ENCODE results near the gene ANTXR2.

The ANTXR2 gene

DNA sequence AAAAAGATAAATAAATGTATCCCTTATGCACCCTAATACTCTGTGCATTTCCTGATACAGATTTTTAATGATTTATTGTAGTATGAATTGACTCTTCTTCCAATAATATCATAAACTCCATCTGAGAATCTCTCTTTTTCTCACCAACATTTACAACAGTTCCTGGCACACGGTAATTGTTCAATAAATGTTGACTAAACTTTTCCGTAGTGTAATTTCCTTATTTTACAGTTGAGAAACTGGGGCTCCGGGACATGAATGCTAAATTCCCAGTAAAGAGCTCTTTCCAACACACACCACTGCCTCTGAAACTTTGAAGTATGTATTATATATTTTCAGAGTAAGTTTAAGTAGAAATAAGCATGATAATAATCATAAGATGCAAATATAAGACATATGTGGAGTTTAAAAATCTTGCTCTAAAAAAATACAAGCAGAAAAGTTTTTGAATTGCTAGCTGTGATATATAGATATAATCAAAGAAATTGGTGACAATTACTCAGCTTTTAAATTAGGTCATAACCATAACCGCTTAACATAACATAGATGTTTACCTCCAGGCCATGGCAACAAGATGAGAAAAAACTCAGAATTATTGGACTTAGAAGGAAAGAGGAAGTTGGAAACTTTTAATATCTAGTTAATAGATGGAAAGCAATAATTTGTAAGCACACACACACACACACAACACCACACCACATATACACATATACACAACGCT, 28.2 kb upstream of the ANTXR2 start:
- Mint-ChIP-seq H3K27me3 (peaks cover 27% of the 10 kb centered on the region), H3K4me1 (no peaks in the 10 kb centered on the region)
- ATAC-seq (replicated peaks; ENCODE audit: extremely low read depth, poor library complexity, severe bottlenecking): no peak

DNA sequence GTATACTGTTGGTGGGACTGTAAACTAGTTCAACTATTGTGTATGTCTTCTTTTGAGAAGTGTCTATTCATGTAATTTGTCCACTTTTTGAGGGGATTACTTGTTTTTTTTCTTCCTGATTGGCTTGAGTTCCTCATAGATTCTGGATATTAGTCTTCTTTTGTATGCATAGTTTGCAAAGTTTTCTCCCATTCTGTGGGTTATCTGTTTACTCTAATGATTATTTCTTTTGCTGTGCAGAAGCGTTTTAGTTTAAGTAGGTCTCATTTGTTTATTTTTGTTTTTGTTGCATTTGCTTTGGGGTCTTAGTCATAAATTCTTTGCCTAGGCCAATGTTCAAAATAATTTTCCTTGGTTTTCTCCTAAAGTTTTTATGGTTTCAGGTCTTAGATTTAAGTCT, 26.6 kb upstream of the ANTXR2 start:
- H3K4me3 Mint-ChIP-seq: no peak overlapping the region
- peaks cover 24% of the 10 kb centered on the region for H3K27me3 Mint-ChIP-seq
- H3K9me3 Mint-ChIP-seq: no peaks in the 10 kb centered on the region
- no peaks in the 10 kb centered on the region for H3K36me3 Mint-ChIP-seq (ENCODE audit: insufficient read depth)
- H3K4me1 Mint-ChIP-seq: no peaks in the 10 kb centered on the region
- no peak for ATAC-seq (replicated peaks; ENCODE audit: extremely low read depth, poor library complexity, severe bottlenecking)
- no peak for DNase-seq (ENCODE audit: low spot score in 2 of 2)
- no peak overlapping the region for H3K27ac Mint-ChIP-seq (ENCODE audit: low read depth)

More for the DNA sequence above, 28.2 kb upstream of the ANTXR2 start:
- Mint-ChIP-seq H3K27ac (ENCODE audit: low read depth) (no peak overlapping the region), H3K36me3 (ENCODE audit: insufficient read depth) (peaks cover 2% of the 10 kb centered on the region), H3K9me3 (peaks cover under 1% of the 10 kb centered on the region), H3K4me3 (no peak overlapping the region)
- no peak for DNase-seq (ENCODE audit: low spot score in 2 of 2)

DNA sequence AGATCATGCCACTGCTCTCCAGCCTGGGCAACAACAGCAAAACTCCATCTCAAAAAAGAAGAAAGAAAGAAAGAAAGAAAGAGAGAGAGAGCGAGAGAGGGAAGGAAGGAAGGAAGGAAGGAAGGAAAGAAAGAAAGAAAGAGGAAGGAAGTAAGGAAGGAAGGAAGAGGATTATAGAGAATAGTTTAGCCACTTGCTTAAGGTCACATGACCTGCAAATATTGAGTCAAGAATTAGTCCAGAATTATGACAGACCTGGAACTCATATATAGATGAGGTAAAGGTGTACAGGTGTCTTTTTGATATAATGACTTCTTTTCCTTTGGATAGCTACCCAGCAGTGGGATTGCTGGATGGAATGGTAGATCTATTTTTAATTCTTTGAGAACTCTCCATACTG, 25.6 kb upstream of the ANTXR2 start:
- peaks cover 24% of the 10 kb centered on the region for H3K27me3 Mint-ChIP-seq
- ATAC-seq (replicated peaks; ENCODE audit: extremely low read depth, poor library complexity, severe bottlenecking) (no peak), DNase-seq (ENCODE audit: low spot score in 2 of 2) (no peak)
- no peak overlapping the region for H3K4me3 Mint-ChIP-seq
- H3K36me3 Mint-ChIP-seq (ENCODE audit: insufficient read depth): no peaks in the 10 kb centered on the region
- H3K27ac Mint-ChIP-seq (ENCODE audit: low read depth): no peak overlapping the region
- H3K4me1 Mint-ChIP-seq: no peaks in the 10 kb centered on the region
- H3K9me3 Mint-ChIP-seq: no peaks in the 10 kb centered on the region

DNA sequence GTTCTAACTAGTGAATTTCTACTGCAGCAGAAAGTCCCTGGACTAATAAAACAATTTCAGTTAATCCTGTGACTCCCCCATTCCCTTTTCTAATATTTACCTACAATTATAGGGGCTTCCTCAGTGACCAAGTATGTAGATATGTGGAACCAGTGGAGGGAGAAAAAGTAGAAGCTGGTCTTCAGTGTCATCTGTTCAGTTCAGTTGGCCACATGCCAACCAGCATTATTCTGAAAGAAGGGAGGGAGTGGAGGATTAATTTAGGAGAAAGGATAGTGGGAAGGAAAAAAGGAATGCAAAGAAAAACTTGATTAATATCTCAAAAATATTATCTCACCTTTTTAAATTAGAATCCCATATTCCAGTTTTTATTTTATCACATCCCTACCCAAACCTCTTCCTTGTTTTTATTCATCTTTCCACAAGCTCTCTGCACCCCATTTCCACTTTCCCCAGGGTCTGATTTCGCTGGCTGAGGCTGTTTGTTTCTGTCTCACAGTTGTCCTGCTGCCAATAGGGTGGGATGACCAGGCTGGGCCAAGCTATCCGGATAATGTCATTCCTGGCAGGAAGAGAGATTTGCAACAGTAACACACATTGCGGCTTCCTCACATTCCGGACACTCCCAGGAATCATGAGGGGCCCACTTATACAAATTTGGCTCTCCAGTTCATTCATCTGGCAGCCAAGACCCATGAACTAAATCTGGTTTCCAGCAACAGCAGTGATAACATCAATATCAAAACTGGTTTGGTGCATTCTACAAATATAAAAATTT, 24.6 kb upstream of the ANTXR2 start:
- H3K27me3 Mint-ChIP-seq: peaks cover 29% of the 10 kb centered on the region
- no peak overlapping the region for H3K27ac Mint-ChIP-seq (ENCODE audit: low read depth)
- no peaks in the 10 kb centered on the region for H3K36me3 Mint-ChIP-seq (ENCODE audit: insufficient read depth)
- no peak overlapping the region for H3K4me3 Mint-ChIP-seq
- H3K9me3 Mint-ChIP-seq: no peaks in the 10 kb centered on the region
- ATAC-seq (replicated peaks; ENCODE audit: extremely low read depth, poor library complexity, severe bottlenecking) (no peak), DNase-seq (ENCODE audit: low spot score in 2 of 2) (no peak)
- H3K4me1 Mint-ChIP-seq: no peaks in the 10 kb centered on the region

DNA sequence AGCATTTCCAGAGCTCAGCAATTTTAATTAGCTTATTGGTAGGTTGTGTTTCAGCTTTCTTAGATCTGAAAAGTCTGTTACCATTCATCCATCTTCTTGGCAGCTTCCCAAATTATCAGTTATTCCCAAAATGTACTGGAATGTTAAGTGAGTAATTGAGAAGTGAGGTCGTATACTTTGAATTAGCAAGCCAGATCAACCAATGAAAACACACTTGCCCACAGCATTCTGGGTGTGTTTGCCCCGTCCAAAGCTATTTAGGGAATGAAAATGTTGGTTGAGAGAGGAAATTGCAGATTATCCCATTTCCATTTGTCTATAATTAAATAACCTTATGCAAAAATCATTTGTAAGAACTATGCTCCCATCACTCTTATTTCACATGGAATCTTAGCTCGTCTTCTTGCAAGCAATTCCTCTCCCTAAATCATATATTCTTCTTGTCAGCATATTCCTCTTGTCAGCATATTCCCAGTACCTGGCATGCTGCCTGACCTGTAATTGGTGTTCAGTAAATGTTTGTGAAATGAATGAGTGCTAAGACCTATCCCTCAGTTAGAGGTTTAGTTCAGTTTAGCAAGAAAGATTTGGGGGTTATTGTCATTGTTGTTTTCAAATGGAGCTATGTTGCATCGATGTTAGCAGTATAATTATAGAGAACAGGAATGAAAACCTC, 23.3 kb upstream of the ANTXR2 start:
- no peaks in the 10 kb centered on the region for H3K4me1 Mint-ChIP-seq
- H3K27ac Mint-ChIP-seq (ENCODE audit: low read depth): no peak overlapping the region
- H3K27me3 Mint-ChIP-seq: peaks cover 37% of the 10 kb centered on the region
- H3K4me3 Mint-ChIP-seq: no peak overlapping the region
- DNase-seq (ENCODE audit: low spot score in 2 of 2) (no peak), ATAC-seq (replicated peaks; ENCODE audit: extremely low read depth, poor library complexity, severe bottlenecking) (no peak)
- no peaks in the 10 kb centered on the region for H3K9me3 Mint-ChIP-seq
- H3K36me3 Mint-ChIP-seq (ENCODE audit: insufficient read depth): no peaks in the 10 kb centered on the region

DNA sequence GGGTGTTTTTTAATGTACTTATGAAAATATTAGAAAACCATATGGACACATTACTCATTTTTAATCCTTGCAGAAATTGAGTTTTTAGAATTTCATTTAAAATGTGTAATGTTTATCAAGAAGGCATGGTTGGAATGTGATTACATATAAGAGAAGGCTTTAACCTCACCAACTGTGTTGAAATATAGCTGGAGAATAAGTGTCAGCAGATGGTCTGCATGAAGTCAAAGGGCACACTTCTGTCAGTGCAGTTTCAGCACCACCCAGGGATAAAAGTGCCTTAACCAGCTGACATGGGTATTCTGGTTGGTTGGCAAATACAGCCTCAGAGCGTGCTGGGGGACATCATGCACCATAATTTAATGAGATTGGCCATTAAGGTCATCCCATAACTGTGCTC, 21.2 kb upstream of the ANTXR2 start:
- H3K4me1 Mint-ChIP-seq: no peaks in the 10 kb centered on the region
- ATAC-seq (replicated peaks; ENCODE audit: extremely low read depth, poor library complexity, severe bottlenecking) (no peak), DNase-seq (ENCODE audit: low spot score in 2 of 2) (no peak)
- no peaks in the 10 kb centered on the region for H3K9me3 Mint-ChIP-seq
- H3K36me3 Mint-ChIP-seq (ENCODE audit: insufficient read depth): peaks cover 2% of the 10 kb centered on the region
- H3K4me3 Mint-ChIP-seq: no peak overlapping the region
- H3K27me3 Mint-ChIP-seq: peaks cover 29% of the 10 kb centered on the region
- H3K27ac Mint-ChIP-seq (ENCODE audit: low read depth): no peak overlapping the region

DNA sequence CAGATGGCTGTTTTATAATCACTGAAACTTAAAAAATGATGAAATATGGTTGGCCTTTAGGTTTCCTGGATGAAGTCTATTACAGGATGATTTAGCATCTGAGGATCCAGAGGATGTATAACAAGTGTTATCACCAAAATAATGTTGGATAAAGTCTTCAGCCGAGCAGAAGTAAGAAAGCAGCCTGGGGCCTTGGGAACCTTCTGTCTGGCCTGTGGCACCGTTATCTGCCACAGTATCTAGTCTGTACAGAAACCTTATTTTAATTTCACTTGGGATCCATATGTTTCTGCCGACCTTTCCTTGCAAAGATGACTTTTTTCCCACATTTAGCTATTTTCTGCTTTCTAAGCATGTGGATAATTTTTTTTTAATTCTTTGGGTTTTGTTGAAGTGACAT, 20.5 kb upstream of the ANTXR2 start:
- Mint-ChIP-seq H3K9me3 (no peaks in the 10 kb centered on the region), H3K27me3 (peaks cover 23% of the 10 kb centered on the region), H3K36me3 (ENCODE audit: insufficient read depth) (peaks cover 2% of the 10 kb centered on the region), H3K4me1 (no peaks in the 10 kb centered on the region), H3K4me3 (no peak overlapping the region), H3K27ac (ENCODE audit: low read depth) (no peak overlapping the region)
- ATAC-seq (replicated peaks; ENCODE audit: extremely low read depth, poor library complexity, severe bottlenecking) (no peak), DNase-seq (ENCODE audit: low spot score in 2 of 2) (no peak)

DNA sequence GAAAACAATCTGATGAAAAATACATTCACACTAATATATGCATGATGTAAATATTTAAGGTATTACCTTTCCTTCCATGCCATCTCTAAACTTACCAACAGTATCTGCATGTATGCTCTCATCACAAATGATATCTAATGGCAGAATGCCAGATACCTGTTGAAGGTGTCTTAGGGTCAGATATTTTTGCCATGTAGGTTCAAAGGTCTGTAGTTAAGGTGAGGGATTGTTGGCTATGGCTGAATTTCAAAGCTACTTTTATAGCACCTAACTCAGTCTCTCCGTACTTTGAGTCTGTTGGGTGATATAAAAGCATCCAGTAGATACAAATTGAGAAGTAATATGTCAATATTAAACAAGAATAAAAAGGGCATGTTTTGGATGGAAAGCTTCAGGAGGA, 19.8 kb upstream of the ANTXR2 start:
- Mint-ChIP-seq H3K4me1 (no peaks in the 10 kb centered on the region), H3K36me3 (ENCODE audit: insufficient read depth) (peaks cover 2% of the 10 kb centered on the region), H3K9me3 (no peaks in the 10 kb centered on the region), H3K27ac (ENCODE audit: low read depth) (no peak overlapping the region), H3K27me3 (peaks cover 16% of the 10 kb centered on the region), H3K4me3 (no peak overlapping the region)
- DNase-seq (ENCODE audit: low spot score in 2 of 2) (no peak), ATAC-seq (replicated peaks; ENCODE audit: extremely low read depth, poor library complexity, severe bottlenecking) (no peak)

DNA sequence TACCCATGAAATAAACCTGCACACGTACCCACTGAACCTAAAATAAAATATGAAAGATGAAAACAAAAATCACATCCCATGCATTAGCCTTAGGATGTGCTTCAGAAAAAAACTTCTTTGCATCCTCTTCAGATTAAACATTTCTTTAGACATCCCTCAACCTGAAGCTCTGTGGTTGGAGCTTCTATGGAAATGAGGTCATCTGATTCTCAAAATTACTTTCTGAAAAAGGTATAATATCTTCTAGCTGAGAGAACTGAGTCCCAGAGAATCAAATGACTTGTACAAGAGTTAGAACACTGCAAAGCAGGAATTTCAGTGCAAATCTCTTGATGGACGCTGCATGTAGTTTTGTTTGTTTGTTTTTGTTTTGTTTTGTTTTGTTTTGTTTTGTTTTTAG, 19.1 kb upstream of the ANTXR2 start:
- no peaks in the 10 kb centered on the region for H3K4me1 Mint-ChIP-seq
- ATAC-seq (replicated peaks; ENCODE audit: extremely low read depth, poor library complexity, severe bottlenecking): no peak
- H3K4me3 Mint-ChIP-seq: no peak overlapping the region
- H3K27me3 Mint-ChIP-seq: peaks cover 21% of the 10 kb centered on the region
- no peaks in the 10 kb centered on the region for H3K9me3 Mint-ChIP-seq
- no peak for DNase-seq (ENCODE audit: low spot score in 2 of 2)
- no peak overlapping the region for H3K27ac Mint-ChIP-seq (ENCODE audit: low read depth)
- H3K36me3 Mint-ChIP-seq (ENCODE audit: insufficient read depth): peaks cover 2% of the 10 kb centered on the region

DNA sequence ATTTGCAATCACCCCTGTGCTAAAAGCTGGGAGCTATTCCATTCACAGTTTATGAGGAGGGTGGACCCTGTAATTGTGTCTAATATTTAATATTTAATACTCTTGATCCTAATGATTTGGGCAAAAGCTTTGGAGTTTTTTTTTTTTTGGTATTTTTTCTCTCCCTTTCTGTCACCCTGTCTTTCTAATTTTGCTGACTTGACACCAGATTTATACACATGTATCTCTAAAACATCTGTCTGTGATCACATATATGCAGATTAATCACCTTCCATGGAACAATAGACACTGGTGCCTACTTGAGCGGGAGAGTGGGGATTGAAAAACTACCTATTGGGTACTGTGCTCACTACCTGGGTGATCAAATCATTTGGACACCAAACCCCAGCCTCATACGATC, 18.7 kb upstream of the ANTXR2 start:
- Mint-ChIP-seq H3K36me3 (ENCODE audit: insufficient read depth) (peaks cover 2% of the 10 kb centered on the region), H3K4me3 (no peak overlapping the region), H3K27me3 (peaks cover 25% of the 10 kb centered on the region), H3K4me1 (no peaks in the 10 kb centered on the region), H3K9me3 (no peaks in the 10 kb centered on the region), H3K27ac (ENCODE audit: low read depth) (no peak overlapping the region)
- DNase-seq (ENCODE audit: low spot score in 2 of 2) (no peak), ATAC-seq (replicated peaks; ENCODE audit: extremely low read depth, poor library complexity, severe bottlenecking) (no peak)

DNA sequence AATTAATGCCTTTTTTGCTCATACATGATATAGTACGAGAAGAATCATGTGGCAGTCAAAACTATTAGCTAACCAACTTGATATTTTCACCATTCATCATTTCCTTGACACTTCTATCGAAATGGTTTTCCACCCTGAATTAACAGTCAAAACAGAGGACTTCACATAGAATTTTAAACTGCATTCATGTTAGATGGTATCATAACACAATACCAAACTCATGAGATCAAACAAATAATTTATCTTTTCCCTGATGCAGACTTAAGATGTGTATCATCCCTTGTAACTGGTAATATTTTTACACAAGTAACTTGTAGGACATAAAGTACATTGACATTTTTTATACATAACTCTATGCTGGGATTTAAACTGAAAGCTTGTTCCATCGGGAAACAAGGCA, 18.2 kb upstream of the ANTXR2 start:
- ATAC-seq (replicated peaks; ENCODE audit: extremely low read depth, poor library complexity, severe bottlenecking) (no peak), DNase-seq (ENCODE audit: low spot score in 2 of 2) (no peak)
- Mint-ChIP-seq H3K4me3 (no peak overlapping the region), H3K36me3 (ENCODE audit: insufficient read depth) (peaks cover 2% of the 10 kb centered on the region), H3K27ac (ENCODE audit: low read depth) (no peak overlapping the region), H3K4me1 (no peaks in the 10 kb centered on the region), H3K27me3 (peaks cover 29% of the 10 kb centered on the region), H3K9me3 (no peaks in the 10 kb centered on the region)

DNA sequence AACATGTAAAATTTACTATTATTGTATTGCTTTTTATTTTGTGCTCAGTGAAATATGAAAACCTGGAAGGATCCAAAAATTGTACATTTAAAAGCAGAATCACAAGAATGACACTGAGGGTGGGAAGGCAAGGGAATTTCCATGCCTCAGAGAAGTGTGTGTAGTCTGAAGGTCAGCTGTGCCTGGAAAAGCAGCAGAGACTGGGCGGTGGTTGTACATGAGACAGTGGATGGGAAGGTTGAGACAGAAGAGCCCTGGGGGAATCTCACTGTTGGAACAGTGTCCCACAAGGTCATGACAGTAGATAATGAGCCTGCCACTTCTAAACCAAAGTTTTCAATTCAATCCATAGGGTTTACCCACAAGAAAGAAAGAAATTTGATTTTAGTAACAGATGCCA, 17.1 kb upstream of the ANTXR2 start:
- Mint-ChIP-seq H3K4me3 (no peak overlapping the region), H3K36me3 (ENCODE audit: insufficient read depth) (peaks cover 2% of the 10 kb centered on the region), H3K9me3 (no peaks in the 10 kb centered on the region), H3K4me1 (no peaks in the 10 kb centered on the region), H3K27me3 (peaks cover 29% of the 10 kb centered on the region), H3K27ac (ENCODE audit: low read depth) (no peak overlapping the region)
- no peak for DNase-seq (ENCODE audit: low spot score in 2 of 2)
- no peak for ATAC-seq (replicated peaks; ENCODE audit: extremely low read depth, poor library complexity, severe bottlenecking)

DNA sequence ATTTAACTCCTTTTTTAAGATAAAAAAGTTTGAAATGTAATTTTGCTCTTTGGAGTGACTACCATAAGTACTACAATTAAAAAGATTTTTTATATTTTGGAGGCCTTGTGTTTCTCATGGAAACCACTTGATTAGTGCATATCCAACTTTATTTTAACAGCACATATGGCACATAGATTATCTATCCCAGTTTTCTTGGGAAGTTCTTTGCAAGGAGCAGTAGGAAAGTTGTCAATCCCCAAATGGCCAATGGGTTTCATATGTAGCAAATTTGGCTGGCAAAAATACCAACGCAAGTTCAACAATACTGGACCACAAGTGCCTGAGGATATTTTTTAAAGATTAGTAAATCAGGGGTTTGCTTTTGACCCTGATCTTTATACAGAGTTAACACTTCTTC, 15.4 kb upstream of the ANTXR2 start:
- Mint-ChIP-seq H3K36me3 (ENCODE audit: insufficient read depth) (peaks cover 2% of the 10 kb centered on the region), H3K4me1 (no peaks in the 10 kb centered on the region)
- ATAC-seq (replicated peaks; ENCODE audit: extremely low read depth, poor library complexity, severe bottlenecking): no peak

More for the DNA sequence above, 15.4 kb upstream of the ANTXR2 start:
- Mint-ChIP-seq H3K4me3 (no peak overlapping the region), H3K9me3 (no peaks in the 10 kb centered on the region), H3K27ac (ENCODE audit: low read depth) (no peak overlapping the region), H3K27me3 (peaks cover 29% of the 10 kb centered on the region)
- no peak for DNase-seq (ENCODE audit: low spot score in 2 of 2)

Data from central memory CD8-positive, alpha-beta T cell (primary cell).